Kidney epithelial cell (primary cell): ENCODE measurements around the gene PDCD5. TPM values are rescaled to one million over a fixed set of nuclear protein-coding genes. Genes with fewer than 3 reads are reported as not detected.

ENCODE experiments used
- DNase-seq: peaks from one replicate; pipeline ENCODE4 v3.0.0-alpha.2; 2010; ENCODE audit warnings: low read depth
- H3K27me3 ChIP-seq: 2 replicates; pipeline ENCODE4 v1.6.0; 2011; ENCODE audit warnings: low read length; ENCODE audit not compliant: control insufficient read depth, insufficient read depth
- H3K36me3 ChIP-seq: 2 replicates; pipeline ENCODE4 v1.5.1; 2011; ENCODE audit warnings: low read length; ENCODE audit not compliant: control insufficient read depth, insufficient read depth
- H3K4me3 ChIP-seq: 2 replicates; pipeline ENCODE4 v1.5.1; 2011; ENCODE audit warnings: low read depth, mild to moderate bottlenecking, control low read depth, low read length
- total RNA-seq: library from RNA; depleted of rRNA; stranded (reverse); fragments of >200 nt; gene quantifications from 2 replicates; pipeline ENCODE4 v1.2.3, GENCODE V29; 2015
- TF ChIP-seq, protein P1 (sequence below): IDR thresholded peaks from 2 replicates; pipeline ENCODE4 v1.5.1; 2011; ENCODE audit warnings: mild to moderate bottlenecking, moderate library complexity, low read length, control low read depth, inconsistent platforms; ENCODE audit not compliant: insufficient read depth, poor library complexity, severe bottlenecking

Gene PDCD5
- total RNA-seq, 1 donor from 2014 or later, result 246 TPM

DNA sequence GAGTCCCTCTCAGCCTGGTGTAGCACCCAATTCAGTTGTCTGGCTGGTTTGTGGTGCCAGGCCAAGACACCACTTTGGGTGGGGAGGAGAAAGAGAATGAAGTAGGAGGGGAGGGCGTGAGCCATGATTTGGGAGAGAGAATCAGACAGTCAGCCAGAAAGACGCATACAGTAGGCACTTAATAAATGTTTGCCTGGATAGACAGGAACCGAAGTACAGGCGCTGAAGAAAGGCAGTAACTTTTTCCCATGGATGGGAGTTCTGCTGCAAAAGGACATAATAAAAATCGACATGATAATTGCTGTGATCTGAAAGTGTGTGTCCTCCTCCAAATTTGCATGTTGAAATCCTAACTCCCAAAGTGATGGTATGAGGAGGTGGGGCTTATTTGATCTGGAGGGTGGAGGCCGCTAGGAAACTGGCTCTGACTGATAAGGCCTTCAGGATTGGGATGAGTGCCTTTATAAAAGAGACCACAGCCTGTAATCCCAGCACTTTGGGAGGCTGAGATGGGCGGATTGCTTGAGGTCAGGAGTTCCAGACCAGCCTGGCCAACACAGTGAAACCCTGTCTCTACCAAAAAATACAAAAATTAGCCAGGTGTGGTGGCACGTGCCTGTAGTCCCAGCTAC is 38.4 kb upstream of the PDCD5 start:
- TF ChIP-seq, protein P1, sequence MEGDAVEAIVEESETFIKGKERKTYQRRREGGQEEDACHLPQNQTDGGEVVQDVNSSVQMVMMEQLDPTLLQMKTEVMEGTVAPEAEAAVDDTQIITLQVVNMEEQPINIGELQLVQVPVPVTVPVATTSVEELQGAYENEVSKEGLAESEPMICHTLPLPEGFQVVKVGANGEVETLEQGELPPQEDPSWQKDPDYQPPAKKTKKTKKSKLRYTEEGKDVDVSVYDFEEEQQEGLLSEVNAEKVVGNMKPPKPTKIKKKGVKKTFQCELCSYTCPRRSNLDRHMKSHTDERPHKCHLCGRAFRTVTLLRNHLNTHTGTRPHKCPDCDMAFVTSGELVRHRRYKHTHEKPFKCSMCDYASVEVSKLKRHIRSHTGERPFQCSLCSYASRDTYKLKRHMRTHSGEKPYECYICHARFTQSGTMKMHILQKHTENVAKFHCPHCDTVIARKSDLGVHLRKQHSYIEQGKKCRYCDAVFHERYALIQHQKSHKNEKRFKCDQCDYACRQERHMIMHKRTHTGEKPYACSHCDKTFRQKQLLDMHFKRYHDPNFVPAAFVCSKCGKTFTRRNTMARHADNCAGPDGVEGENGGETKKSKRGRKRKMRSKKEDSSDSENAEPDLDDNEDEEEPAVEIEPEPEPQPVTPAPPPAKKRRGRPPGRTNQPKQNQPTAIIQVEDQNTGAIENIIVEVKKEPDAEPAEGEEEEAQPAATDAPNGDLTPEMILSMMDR, result no peak
- DNase-seq, result no peak
- H3K4me3 ChIP-seq, result no peak overlapping the region
- no peaks in the 10 kb centered on the region for H3K27me3 ChIP-seq
- no peaks in the 10 kb centered on the region for H3K36me3 ChIP-seq

DNA sequence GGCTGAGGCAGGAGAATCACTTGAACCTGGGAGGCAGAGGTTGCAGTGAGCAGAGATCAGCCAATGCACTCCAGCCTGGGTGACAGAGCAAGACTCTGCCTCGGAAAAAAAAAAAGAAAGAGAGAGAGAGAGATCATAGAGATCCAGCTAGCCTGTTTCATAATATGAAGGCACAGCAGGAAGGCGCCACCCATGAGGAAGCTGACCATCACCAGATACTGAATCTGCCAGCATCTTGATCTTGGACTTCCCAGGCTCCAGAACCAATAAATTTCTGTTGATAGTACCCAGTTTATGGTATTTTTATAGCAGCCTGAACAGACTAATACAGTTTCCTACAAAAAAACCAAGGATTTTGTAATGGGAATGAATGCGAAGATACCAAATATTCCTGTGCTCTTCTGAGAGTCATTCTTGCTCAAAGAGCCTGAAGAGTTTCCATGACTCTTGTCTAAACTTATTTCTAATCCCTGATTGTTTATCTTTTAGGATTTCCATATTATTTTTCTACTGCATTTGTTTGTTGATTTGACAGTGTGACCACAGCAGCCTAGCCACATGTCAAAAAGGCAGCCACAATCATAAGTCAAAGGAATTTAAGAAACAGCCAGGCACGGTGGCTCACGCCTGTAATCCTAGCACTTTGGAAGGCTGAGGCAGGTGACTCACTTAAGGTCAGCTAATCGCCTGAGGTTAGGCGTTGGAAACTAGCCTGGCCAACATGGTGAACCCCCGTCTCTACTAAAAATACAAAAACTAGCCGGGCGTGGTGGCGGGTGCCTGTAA is 37.7 kb upstream of the PDCD5 start:
- Histone ChIP-seq H3K27me3 (no peaks in the 10 kb centered on the region), H3K4me3 (no peak overlapping the region), H3K36me3 (no peaks in the 10 kb centered on the region)
- TF ChIP-seq, protein P1, result no peak
- no peak for DNase-seq

DNA sequence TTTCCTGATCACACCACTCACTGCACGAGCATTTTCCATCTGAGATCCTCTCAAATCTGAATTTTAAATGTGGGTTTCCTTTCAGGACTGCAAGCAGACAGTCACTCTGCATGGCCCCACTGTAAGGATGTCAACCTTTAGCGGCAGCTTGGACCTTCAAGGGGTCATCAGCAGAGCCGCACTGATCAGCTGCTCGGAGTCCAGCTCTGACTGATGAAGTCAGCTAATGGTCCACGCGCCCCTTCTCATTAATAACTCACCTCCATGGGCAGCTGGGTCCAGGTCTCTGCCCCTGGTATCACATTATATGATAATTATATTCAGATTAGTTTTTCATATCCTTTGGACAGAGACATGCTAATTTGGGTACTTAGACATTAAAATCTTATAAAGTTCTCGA is 36.1 kb upstream of the PDCD5 start:
- Histone ChIP-seq H3K36me3 (no peaks in the 10 kb centered on the region), H3K4me3 (no peak overlapping the region), H3K27me3 (no peaks in the 10 kb centered on the region)
- no peak for DNase-seq
- TF ChIP-seq, protein P1, result no peak

DNA sequence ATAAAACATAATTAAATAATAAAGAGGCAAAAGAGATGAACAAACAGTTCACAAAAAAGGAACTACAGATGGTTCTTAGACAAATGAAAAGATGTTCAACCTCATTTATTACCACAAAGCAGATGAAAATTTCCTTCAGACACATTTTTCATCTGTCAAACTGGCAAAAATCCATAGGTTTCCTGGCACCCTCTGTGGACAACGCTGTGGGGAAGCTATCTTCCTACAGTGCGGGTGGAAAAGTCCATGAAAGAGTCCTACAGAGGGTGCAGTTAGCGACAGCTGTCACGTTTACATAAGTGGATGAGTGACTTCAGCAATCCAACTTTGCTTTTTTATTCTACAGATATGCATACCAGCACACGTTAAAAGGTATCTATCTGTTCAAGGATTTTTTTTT is 30.3 kb upstream of the PDCD5 start:
- no peak overlapping the region for H3K4me3 ChIP-seq
- DNase-seq, result no peak
- TF ChIP-seq, protein P1, result no peak
- no peaks in the 10 kb centered on the region for H3K27me3 ChIP-seq
- no peaks in the 10 kb centered on the region for H3K36me3 ChIP-seq

DNA sequence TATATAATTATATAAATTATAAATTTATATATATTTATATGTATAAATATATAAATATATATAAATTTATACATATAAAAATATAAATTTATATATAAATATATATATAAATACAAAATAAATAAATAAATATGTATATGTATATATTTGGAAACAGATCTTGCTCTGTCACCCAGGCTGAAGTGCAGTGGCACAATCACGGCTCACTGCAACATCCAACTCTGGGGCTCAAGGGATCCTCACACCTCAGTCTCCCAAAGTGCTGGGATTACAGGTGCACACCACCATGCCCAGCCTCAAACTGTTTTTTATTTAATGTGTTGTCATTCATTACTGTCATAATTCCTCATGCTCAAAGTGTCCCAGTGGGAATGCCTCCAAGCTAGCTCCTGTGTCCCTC is 25.2 kb upstream of the PDCD5 start:
- TF ChIP-seq, protein P1, result no peak
- Histone ChIP-seq H3K27me3 (no peaks in the 10 kb centered on the region), H3K36me3 (no peaks in the 10 kb centered on the region), H3K4me3 (no peak overlapping the region)
- no peak for DNase-seq

DNA sequence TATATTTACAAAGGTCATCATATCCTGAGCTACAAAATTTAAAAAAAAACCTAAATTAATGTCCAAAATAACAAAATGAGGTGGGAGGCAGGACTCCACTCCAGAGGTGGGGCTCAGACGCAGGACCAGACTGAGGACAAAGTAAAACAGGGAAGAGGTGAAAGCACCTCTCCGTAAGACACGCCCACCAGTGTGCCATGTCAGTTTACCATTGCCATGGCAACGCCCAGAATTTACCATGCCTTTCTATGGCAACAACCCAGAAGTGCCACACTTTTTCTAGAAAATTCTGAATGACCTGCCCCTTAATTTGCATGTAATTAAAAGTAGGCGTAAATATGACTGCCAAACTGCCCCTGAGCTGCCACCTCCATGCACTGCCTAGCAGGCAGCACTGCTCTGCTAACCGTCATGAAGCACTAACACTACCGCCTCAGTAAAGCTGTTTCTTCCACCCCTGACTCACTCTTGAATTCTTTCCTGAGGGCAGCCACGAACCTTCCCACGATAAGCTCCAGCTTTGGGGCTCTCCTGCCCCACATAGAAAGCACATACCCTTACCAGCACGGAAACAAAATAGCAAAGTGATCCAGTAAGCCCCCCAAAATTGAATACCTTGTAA is 22.3 kb upstream of the PDCD5 start:
- Histone ChIP-seq H3K36me3 (no peaks in the 10 kb centered on the region), H3K27me3 (no peaks in the 10 kb centered on the region), H3K4me3 (no peak overlapping the region)
- TF ChIP-seq, protein P1, result no peak
- no peak for DNase-seq
